ENCODE results near the gene OTP.

The OTP gene

GRCh38 chr5:77643654-77644370, 5.3 kb upstream of the OTP start:
- ATAC-seq, result no peak
- no peak for DNase-seq (ENCODE audit: low spot score in 2 of 2)
- H3K27ac Mint-ChIP-seq, result no peak overlapping the region
- peaks cover 3% of the 10 kb centered on the region for H3K9me3 Mint-ChIP-seq
- peaks cover 16% of the 10 kb centered on the region for H3K4me1 Mint-ChIP-seq
- peaks cover 15% of the 10 kb centered on the region for H3K36me3 Mint-ChIP-seq
- H3K4me3 Mint-ChIP-seq, result peak overlapping the region; percentile 59

- H3K4me3 Mint-ChIP-seq, result no peak overlapping the region
- DNase-seq (ENCODE audit: low spot score in 2 of 2) (no peak), ATAC-seq (no peak)
- H3K27ac Mint-ChIP-seq, result no peak overlapping the region
- H3K36me3 Mint-ChIP-seq, result peaks cover 20% of the 10 kb centered on the region
- H3K4me1 Mint-ChIP-seq, result peaks cover 16% of the 10 kb centered on the region
- H3K9me3 Mint-ChIP-seq, result peaks cover 3% of the 10 kb centered on the region
These were observed 4.5 kb upstream of the OTP start for GRCh38 chr5:77642738-77643653.

GRCh38 chr5:77641963-77642737, 3.6 kb upstream of the OTP start:
- Mint-ChIP-seq H3K36me3 (peaks cover 28% of the 10 kb centered on the region), H3K9me3 (peaks cover 7% of the 10 kb centered on the region), H3K27ac (no peak overlapping the region), H3K4me3 (no peak overlapping the region), H3K4me1 (peaks cover 25% of the 10 kb centered on the region)
- ATAC-seq, result no peak
- no peak for DNase-seq (ENCODE audit: low spot score in 2 of 2)

- H3K9me3 Mint-ChIP-seq, result peaks cover 7% of the 10 kb centered on the region
- no peak overlapping the region for H3K27ac Mint-ChIP-seq
- peaks cover 25% of the 10 kb centered on the region for H3K4me1 Mint-ChIP-seq
These were observed 3.0 kb upstream of the OTP start for GRCh38 chr5:77641397-77641943.

GRCh38 chr5:77640589-77641396, 2.3 kb upstream of the OTP start:
- ATAC-seq, result no peak
- Mint-ChIP-seq H3K27ac (no peak overlapping the region), H3K36me3 (peaks cover 29% of the 10 kb centered on the region), H3K4me3 (no peak overlapping the region), H3K4me1 (peaks cover 25% of the 10 kb centered on the region), H3K9me3 (peaks cover 7% of the 10 kb centered on the region)
- no peak for DNase-seq (ENCODE audit: low spot score in 2 of 2)

More at GRCh38 chr5:77641397-77641943, 3.0 kb upstream of the OTP start:
- Mint-ChIP-seq H3K4me3 (no peak overlapping the region), H3K36me3 (peaks cover 29% of the 10 kb centered on the region)
- DNase-seq (ENCODE audit: low spot score in 2 of 2) (no peak), ATAC-seq (no peak)

- peaks cover 15% of the 10 kb centered on the region for H3K4me1 Mint-ChIP-seq
- H3K36me3 Mint-ChIP-seq, result peaks cover 21% of the 10 kb centered on the region
- ATAC-seq (no peak), DNase-seq (ENCODE audit: low spot score in 2 of 2) (no peak)
- H3K4me3 Mint-ChIP-seq, result no peak overlapping the region
- peaks cover 7% of the 10 kb centered on the region for H3K9me3 Mint-ChIP-seq
- no peak overlapping the region for H3K27ac Mint-ChIP-seq
These were observed 504 bp upstream of the OTP start for GRCh38 chr5:77638763-77639671.

- Mint-ChIP-seq H3K4me1 (peaks cover 15% of the 10 kb centered on the region), H3K9me3 (peaks cover 12% of the 10 kb centered on the region), H3K27ac (peak overlapping the region; percentile 56), H3K4me3 (peak overlapping the region; percentile 32), H3K36me3 (peaks cover 20% of the 10 kb centered on the region)
- ATAC-seq (no peak), DNase-seq (ENCODE audit: low spot score in 2 of 2) (no peak)
These were observed 1.1 kb downstream of the OTP start for GRCh38 chr5:77637170-77637997.

DNA sequence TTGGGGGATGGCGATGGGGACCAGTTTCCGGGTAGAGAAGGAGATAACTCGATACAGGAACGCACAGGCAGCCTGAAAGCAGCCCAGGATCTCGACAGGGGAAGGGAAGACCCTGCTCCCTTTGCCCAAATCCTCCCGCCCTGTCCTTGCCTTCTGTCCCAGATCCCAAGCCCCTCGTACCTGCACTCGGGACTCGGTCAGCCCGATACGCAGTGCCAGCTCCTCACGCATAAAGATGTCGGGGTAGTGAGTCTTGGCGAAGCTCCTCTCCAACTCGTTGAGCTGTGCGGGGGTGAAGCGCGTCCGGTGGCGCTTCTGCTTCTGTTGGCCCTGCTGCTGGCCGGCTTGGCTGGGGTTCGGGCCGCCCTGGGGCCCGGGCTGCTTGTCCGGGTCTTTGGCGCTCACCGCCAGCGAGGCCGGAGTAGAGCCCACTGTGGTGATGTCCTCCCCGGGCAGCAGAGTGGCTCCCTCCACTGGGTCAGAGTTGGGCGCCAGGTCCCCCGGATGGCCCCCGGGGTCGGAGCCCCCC, 1.8 kb downstream of the OTP start:
- DNase-seq (ENCODE audit: low spot score in 2 of 2), result no peak
- no peak for ATAC-seq
- Mint-ChIP-seq H3K36me3 (peaks cover 20% of the 10 kb centered on the region), H3K27ac (no peak overlapping the region), H3K9me3 (peaks cover 12% of the 10 kb centered on the region), H3K4me1 (peaks cover 17% of the 10 kb centered on the region), H3K4me3 (no peak overlapping the region)

DNA sequence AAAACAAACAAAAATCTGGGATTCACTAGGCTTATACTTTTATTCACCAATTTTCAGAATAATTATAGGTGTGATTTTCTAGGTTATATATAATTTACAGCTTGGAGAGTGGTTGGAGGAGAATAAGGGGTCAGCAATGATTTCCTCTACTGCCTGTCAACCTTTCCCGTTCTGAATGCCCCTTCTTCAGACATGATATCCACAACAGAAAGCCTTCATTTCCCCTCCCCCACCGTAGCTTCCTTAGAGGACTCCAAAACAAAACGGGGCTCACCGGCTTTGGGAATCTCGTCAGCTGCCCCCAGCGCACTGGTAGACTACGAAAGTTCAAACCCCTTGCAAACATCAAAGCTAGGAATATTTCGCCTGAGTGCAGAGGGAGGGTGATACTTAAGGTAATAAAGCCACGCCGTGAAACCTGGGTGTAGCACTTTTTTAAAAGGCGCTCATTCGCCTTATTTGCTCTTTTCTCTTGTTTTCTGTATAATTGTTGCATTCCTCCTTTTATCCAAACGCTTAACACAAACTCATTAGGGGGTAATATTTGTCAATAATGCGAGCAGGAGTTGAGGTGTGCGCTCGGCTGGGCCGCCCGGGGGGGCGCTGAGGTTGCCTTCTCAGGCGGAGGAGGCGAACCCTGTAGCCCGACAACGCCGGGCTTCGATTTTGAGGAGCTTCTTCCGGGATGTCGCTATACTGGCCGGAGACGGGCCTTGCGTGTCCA, 2.4 kb downstream of the OTP start:
- ATAC-seq, result no peak
- Mint-ChIP-seq H3K9me3 (peaks cover 12% of the 10 kb centered on the region), H3K36me3 (peaks cover 20% of the 10 kb centered on the region), H3K27ac (no peak overlapping the region), H3K4me1 (peaks cover 23% of the 10 kb centered on the region), H3K4me3 (no peak overlapping the region)
- DNase-seq (ENCODE audit: low spot score in 2 of 2), result no peak

- Mint-ChIP-seq H3K4me1 (peaks cover 28% of the 10 kb centered on the region), H3K36me3 (peaks cover 20% of the 10 kb centered on the region), H3K27ac (no peak overlapping the region), H3K9me3 (peaks cover 12% of the 10 kb centered on the region), H3K4me3 (no peak overlapping the region)
- ATAC-seq (no peak), DNase-seq (ENCODE audit: low spot score in 2 of 2) (no peak)
These were observed 3.2 kb downstream of the OTP start for GRCh38 chr5:77635067-77635916.

DNA sequence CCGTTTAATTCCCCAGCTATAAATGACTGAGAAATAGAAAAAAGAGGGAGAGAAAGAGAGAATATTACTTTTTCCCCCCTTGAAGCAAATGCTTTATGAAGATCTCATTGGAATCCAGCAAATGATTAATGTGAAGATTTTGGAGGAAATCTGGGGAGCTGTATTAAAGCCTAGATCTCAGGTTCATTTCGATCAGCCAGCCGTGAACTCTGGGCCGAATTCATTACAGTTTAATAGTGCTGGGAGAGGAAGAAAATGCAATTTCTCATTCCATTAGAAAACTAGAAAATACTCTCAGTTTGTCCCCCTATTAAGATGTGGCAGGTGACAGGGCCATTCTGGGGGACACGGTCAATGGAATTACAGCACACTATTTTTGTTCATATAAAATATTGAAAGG, 4.8 kb downstream of the OTP start:
- H3K36me3 Mint-ChIP-seq, result peaks cover 25% of the 10 kb centered on the region
- DNase-seq (ENCODE audit: low spot score in 2 of 2) (no peak), ATAC-seq (no peak)
- no peak overlapping the region for H3K27ac Mint-ChIP-seq
- H3K4me1 Mint-ChIP-seq, result peaks cover 38% of the 10 kb centered on the region
- H3K4me3 Mint-ChIP-seq, result no peak overlapping the region
- H3K9me3 Mint-ChIP-seq, result peaks cover 10% of the 10 kb centered on the region
